ENCODE results near the gene GPR37. TPM values are rescaled to one million over a fixed set of nuclear protein-coding genes. Genes with fewer than 3 reads are reported as not detected.

Gene GPR37
- total RNA-seq, 2 experiments from 2014 or later = not detected

DNA sequence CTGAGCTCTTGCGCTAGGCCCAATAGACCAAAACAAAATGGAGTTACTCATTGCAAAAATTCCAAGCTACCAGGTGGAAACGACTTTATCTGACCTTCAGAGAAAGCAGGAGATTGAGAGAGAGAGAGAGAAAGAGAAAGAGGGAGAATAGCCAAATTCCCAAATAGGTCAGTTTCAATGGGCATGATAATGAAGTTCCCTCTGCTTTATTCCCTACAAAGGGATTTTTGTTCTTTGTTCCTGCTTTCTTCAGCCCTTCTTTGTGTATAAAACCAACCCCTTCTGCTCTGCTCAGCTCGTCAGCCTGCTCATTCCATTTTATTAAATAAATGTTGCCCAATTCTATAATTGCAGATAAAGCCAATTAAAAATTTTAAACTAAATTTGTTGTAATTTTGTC is 45.0 kb upstream of the GPR37 start:
- H3K27ac Mint-ChIP-seq = no peak overlapping the region
- CTCF ChIA-PET = no interaction called here

DNA sequence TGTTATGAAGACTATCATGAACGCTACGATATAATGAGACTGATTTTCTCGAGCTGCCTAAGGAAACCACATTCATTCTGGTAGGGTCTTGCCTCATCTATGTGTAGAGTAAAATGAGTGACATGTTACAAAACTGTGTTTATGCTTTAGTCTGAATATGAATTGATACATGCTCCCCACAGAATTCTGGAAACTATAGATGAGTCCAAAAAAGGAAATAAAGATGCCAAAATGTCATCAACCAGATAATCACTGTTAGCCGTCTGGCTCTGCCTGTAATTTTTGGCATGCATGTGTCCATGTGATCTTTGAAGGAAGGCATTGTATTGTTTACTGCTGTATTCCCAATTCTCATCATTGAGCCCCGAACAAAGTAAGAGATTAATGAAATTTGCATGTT is 42.6 kb upstream of the GPR37 start:
- ChIA-PET CTCF (no interaction called here), POLR2A (no interaction called here)
- Mint-ChIP-seq H3K36me3 (ENCODE audit: low read depth) (no peaks in the 10 kb centered on the region), H3K4me3 (no peak overlapping the region), H3K9me3 (no peaks in the 10 kb centered on the region), H3K27me3 (peaks cover 6% of the 10 kb centered on the region), H3K27ac (no peak overlapping the region), H3K4me1 (ENCODE audit: low read depth) (no peaks in the 10 kb centered on the region)
- no peak for DNase-seq
- TF ChIP-seq, protein P1, sequence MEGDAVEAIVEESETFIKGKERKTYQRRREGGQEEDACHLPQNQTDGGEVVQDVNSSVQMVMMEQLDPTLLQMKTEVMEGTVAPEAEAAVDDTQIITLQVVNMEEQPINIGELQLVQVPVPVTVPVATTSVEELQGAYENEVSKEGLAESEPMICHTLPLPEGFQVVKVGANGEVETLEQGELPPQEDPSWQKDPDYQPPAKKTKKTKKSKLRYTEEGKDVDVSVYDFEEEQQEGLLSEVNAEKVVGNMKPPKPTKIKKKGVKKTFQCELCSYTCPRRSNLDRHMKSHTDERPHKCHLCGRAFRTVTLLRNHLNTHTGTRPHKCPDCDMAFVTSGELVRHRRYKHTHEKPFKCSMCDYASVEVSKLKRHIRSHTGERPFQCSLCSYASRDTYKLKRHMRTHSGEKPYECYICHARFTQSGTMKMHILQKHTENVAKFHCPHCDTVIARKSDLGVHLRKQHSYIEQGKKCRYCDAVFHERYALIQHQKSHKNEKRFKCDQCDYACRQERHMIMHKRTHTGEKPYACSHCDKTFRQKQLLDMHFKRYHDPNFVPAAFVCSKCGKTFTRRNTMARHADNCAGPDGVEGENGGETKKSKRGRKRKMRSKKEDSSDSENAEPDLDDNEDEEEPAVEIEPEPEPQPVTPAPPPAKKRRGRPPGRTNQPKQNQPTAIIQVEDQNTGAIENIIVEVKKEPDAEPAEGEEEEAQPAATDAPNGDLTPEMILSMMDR (IDR thresholded peaks at IDR 0.05) = no peak
- ATAC-seq = no peak
- intact Hi-C loops (cut with micrococcal nuclease) = no loop called here

More for the DNA sequence above, 45.0 kb upstream of the GPR37 start:
- POLR2A ChIA-PET = no interaction called here
- Mint-ChIP-seq H3K9me3 (no peaks in the 10 kb centered on the region), H3K4me3 (no peak overlapping the region), H3K27me3 (peaks cover 9% of the 10 kb centered on the region), H3K36me3 (ENCODE audit: low read depth) (no peaks in the 10 kb centered on the region), H3K4me1 (ENCODE audit: low read depth) (no peaks in the 10 kb centered on the region)
- intact Hi-C loops (cut with micrococcal nuclease) = no loop called here
- TF ChIP-seq, protein P1 (IDR thresholded peaks at IDR 0.05) = no peak
- no peak for DNase-seq
- ATAC-seq = no peak

DNA sequence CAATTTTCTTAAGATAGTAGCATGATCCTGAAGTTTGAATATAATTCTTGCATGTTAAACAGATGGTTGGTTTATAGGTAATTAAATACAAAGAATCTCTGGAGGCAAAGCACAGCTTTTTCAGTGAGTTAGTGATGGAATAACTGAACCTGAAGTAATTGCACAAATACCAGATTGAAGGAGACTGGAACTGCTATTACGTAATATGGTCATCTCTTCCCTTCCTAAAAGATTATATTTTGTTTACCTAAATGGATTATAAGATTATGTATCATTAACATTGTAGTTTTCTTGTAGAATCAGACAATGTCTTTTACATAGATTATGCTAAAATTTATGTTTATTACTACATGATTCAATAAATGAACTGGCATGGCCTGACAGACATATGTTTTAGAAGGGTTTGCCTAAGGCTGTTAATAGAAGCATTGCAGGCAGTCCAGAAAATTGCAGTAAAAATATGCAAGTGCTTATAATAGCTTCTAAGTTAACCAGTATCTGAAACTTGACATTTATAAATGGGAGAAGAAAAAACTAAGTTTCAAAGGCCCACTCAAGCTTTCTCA is 35.8 kb upstream of the GPR37 start:
- Mint-ChIP-seq H3K27me3 (peaks cover 3% of the 10 kb centered on the region), H3K27ac (no peak overlapping the region), H3K36me3 (ENCODE audit: low read depth) (no peaks in the 10 kb centered on the region), H3K9me3 (peaks cover 2% of the 10 kb centered on the region), H3K4me3 (no peak overlapping the region), H3K4me1 (ENCODE audit: low read depth) (no peaks in the 10 kb centered on the region)
- TF ChIP-seq, protein P1 (IDR thresholded peaks at IDR 0.05) = no peak
- intact Hi-C loops (cut with micrococcal nuclease) = no loop called here
- no peak for DNase-seq
- ChIA-PET POLR2A (no interaction called here), CTCF (no interaction called here)
- no peak for ATAC-seq

DNA sequence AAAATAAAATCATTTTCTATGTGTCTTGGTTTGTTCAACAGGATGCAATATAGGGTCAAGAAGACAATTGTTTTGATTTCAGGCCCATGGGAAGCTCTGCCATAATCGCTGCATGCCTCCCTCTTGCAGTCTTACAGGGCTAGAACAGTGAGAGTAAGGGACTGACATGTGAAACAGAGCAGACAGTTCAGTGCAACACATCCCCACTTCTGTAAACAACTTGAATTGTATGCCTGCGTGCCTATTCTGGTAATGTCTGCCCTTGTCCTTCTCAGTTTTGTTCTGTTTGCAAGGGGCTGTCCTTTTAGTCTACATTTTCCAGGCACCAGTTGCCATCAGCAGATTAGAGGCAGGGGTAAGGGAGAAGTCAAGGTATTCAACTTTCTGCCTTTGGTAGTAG is 34.8 kb upstream of the GPR37 start:
- intact Hi-C loops (cut with micrococcal nuclease) = no loop called here
- no peak overlapping the region for H3K27ac Mint-ChIP-seq
- H3K4me1 Mint-ChIP-seq (ENCODE audit: low read depth) = no peaks in the 10 kb centered on the region
- ChIA-PET CTCF (no interaction called here), POLR2A (no interaction called here)
- no peaks in the 10 kb centered on the region for H3K36me3 Mint-ChIP-seq (ENCODE audit: low read depth)
- ATAC-seq (no peak), DNase-seq (no peak)
- TF ChIP-seq, protein P1 (IDR thresholded peaks at IDR 0.05) = no peak
- no peak overlapping the region for H3K4me3 Mint-ChIP-seq
- H3K27me3 Mint-ChIP-seq = peaks cover 3% of the 10 kb centered on the region
- H3K9me3 Mint-ChIP-seq = peaks cover 2% of the 10 kb centered on the region

DNA sequence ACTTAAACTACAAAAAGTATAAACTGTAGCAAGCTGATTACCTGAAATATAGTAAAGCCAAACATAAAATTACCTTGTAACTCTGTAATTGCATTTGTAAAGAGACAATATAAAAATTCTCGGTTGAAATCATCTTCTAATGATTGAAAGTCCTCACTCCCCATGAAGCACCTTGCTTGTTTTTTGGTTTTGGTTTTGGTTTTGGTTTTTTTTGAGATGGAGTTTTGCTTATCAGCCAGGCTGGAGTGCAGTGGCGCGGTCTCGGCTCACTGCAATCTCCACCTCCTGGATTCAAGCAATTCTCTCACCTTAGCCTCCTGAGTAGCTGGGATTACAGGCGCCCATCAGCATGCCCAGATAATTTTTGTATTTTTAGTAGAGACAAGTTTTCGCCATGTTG is 33.9 kb upstream of the GPR37 start:
- Mint-ChIP-seq H3K27ac (no peak overlapping the region), H3K36me3 (ENCODE audit: low read depth) (no peaks in the 10 kb centered on the region), H3K4me3 (no peak overlapping the region), H3K9me3 (peaks cover 2% of the 10 kb centered on the region), H3K27me3 (peaks cover 3% of the 10 kb centered on the region), H3K4me1 (ENCODE audit: low read depth) (no peaks in the 10 kb centered on the region)
- intact Hi-C loops (cut with micrococcal nuclease) = no loop called here
- POLR2A ChIA-PET = no interaction called here
- DNase-seq = no peak
- CTCF ChIA-PET = no interaction called here
- TF ChIP-seq, protein P1 (IDR thresholded peaks at IDR 0.05) = no peak
- ATAC-seq = no peak

Measured in activated CD8-positive, alpha-beta T cell treated with anti-CD3 and anti-CD28 coated beads for 36 hours (primary cell).